Small intestine (tissue), 7 donors: ENCODE measurements around the gene FITM1. TPM values are rescaled to one million over a fixed set of nuclear protein-coding genes. Genes with fewer than 3 reads are reported as not detected.

Source experiments
- DNase-seq, 2 donors: peaks; one replicate each; pipeline versions ENCODE4 v3.0.0 to v3.0.0-alpha.2; 2013
- FAIRE-seq: peaks from 2 replicates; lab custom pipeline; 2012; peaks lifted over from hg19 to GRCh38; lab: Jason Lieb, UNC
- H3K27ac ChIP-seq, 3 donors: one replicate each; pipeline ENCODE4 v1.5.1; 2013; ENCODE audit warnings: low read length in 2 of 3, mild to moderate bottlenecking in 2 of 3, control low read depth in 1 of 3, inconsistent platforms in 1 of 3, low read depth in 1 of 3, moderate library complexity in 1 of 3
- H3K27me3 ChIP-seq, 3 donors: one replicate each; pipeline ENCODE4 v1.6.1; 2013; ENCODE audit warnings: low read length in 3 of 3, inconsistent platforms in 1 of 3; ENCODE audit not compliant: control insufficient read depth in 3 of 3, insufficient read depth in 3 of 3
- H3K36me3 ChIP-seq, 3 donors: one replicate each; pipeline ENCODE4 v1.6.1; 2013; ENCODE audit warnings: low read length in 3 of 3, inconsistent platforms in 1 of 3, low read depth in 1 of 3, mild to moderate bottlenecking in 1 of 3, moderate library complexity in 1 of 3; ENCODE audit not compliant: control insufficient read depth in 3 of 3, insufficient read depth in 2 of 3
- H3K4me1 ChIP-seq, 3 donors: one replicate each; pipeline ENCODE4 v1.6.1; 2013; ENCODE audit warnings: low read length in 2 of 3, inconsistent platforms in 1 of 3, low read depth in 1 of 3, mild to moderate bottlenecking in 1 of 3, moderate library complexity in 1 of 3; ENCODE audit not compliant: control insufficient read depth in 3 of 3, insufficient read depth in 2 of 3
- H3K4me3 ChIP-seq, 3 donors: one replicate each; pipeline ENCODE4 v1.5.1; 2013; ENCODE audit warnings: low read length in 3 of 3, control low read depth in 1 of 3, inconsistent platforms in 1 of 3, low read depth in 1 of 3, mild to moderate bottlenecking in 1 of 3, moderate library complexity in 1 of 3
- H3K9me3 ChIP-seq, 2 donors: one replicate each; pipeline ENCODE4 v1.6.1; 2013; ENCODE audit warnings: low read depth in 1 of 2, low read length in 1 of 2; ENCODE audit not compliant: control insufficient read depth in 2 of 2, insufficient read depth in 1 of 2
- WGBS, 3 donors: extraction: QIAGEN DNeasy Blood & Tissue Kit; methylation state at CpG; one replicate each; pipeline ENCODE4 v1.1.7; 2013; 5-methylcytosine and 5-hydroxymethylcytosine counted together
- polyA plus RNA-seq, 4 donors: library from polyadenylated mRNA; stranded (reverse) in 3 of 4; unstranded in 1 of 4; fragments of 200-250 nt in 3 of 4; fragments of 120-200 nt in 1 of 4; gene quantifications; one replicate each; pipeline versions ENCODE4 v1.2.1 to v1.2.3, GENCODE V29; 2013
- donor health status: healthy with polysubstance abuse.
- donor health status: control.
- donor health status: control.
- donor health status: Bipolar disorder and iron deficiency.
- donor health status: healthy.

Gene FITM1
- polyA plus RNA-seq, 4 donors = 2.4 to 5.8 (median 4.1) TPM

DNA sequence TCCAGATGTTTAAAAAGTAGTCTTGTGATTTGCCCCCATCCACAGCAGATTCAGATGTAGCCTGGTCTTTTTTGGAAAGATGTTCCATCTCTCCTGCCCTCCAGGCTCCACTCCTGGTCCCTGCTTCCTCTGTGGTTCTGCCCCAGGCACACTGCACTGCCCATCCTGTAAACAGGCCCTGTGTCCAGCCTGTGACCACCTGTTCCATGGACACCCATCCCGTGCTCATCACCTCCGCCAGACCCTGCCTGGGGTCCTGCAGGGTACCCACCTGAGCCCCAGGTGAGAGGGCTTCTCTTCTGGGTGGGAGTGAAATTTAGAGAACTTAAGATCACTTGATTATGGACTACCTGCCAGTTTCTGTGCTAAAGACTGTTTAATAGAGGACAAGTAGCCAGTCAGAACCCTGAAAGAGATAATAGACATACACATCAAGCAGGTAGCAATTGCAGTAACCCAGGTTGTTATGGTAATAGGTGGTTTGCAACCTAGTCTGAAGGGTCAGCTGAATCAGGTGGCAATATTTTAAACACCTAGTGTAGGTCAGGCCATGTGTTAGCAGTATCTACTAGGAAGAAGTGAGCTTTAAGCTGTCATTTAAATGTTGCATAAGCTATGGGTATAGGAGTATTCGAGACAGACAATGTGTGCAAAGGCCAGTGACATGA, 19.0 kb downstream of the FITM1 start:
- 89 to 97% (median 93%) methylated on average over 3 of the region's 3 CpGs for WGBS, 3 donors
- H3K27ac ChIP-seq = no peak overlapping the region
- H3K27me3 ChIP-seq = no peaks in the 10 kb centered on the region
- no peak overlapping the region for H3K4me3 ChIP-seq
- DNase-seq (no peak), FAIRE-seq (no peak)
- peaks cover 6 to 22% (median 8%) of the 10 kb centered on the region in 3 donors for H3K4me1 ChIP-seq
- no peaks in the 10 kb centered on the region for H3K9me3 ChIP-seq
- peaks cover 3 to 52% (median 10%) of the 10 kb centered on the region in 3 donors for H3K36me3 ChIP-seq

DNA sequence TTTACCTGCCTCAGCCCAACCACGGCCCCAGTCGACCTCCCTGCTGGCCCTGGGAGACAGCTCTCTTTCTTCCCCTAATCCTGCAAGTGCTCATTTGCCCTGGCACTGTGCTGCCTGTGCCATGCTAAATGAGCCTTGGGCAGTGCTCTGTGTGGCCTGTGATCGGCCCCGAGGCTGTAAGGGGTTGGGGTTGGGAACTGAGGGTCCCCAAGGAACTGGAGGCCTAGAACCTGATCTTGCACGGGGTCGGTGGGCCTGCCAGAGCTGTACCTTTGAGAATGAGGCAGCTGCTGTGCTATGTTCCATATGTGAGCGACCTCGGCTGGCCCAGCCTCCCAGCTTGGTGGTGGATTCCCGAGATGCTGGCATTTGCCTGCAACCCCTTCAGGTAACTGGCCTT, 19.6 kb downstream of the FITM1 start:
- no peak for FAIRE-seq

DNA sequence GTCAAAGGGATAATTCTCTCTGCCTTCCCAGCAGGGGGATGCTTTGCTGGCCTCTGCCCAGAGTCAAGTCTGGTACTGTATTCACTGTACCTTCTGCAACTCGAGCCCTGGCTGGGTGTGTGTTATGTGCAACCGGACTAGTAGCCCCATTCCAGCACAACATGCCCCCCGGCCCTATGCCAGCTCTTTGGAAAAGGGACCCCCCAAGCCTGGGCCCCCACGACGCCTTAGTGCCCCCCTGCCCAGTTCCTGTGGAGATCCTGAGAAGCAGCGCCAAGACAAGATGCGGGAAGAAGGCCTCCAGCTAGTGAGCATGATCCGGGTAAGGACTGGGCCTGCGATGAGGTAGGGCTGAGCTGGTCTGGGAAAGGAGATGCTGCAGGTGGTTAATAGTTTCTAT, 20.1 kb downstream of the FITM1 start:
- no peak overlapping the region for H3K27ac ChIP-seq
- H3K4me3 ChIP-seq = no peak overlapping the region
- H3K36me3 ChIP-seq = peaks cover 13 to 62% (median 14%) of the 10 kb centered on the region in 3 donors
- no peaks in the 10 kb centered on the region for H3K27me3 ChIP-seq
- H3K4me1 ChIP-seq = peaks cover 2 to 11% (median 5%) of the 10 kb centered on the region in 3 donors
- H3K9me3 ChIP-seq = no peaks in the 10 kb centered on the region
- 89 to 95% (median 92%) methylated on average over 9 of the region's 9 CpGs for WGBS, 3 donors
- FAIRE-seq (no peak), DNase-seq (no peak)

More for the DNA sequence above, 19.6 kb downstream of the FITM1 start:
- Histone ChIP-seq H3K36me3 (peaks cover 8 to 57% (median 10%) of the 10 kb centered on the region in 3 donors), H3K9me3 (no peaks in the 10 kb centered on the region), H3K4me1 (peaks cover 4 to 16% (median 8%) of the 10 kb centered on the region in 3 donors), H3K4me3 (no peak overlapping the region), H3K27ac (no peak overlapping the region), H3K27me3 (no peaks in the 10 kb centered on the region)
- 93 to 97% (median 95%) methylated on average over 9 of the region's 9 CpGs for WGBS, 3 donors
- DNase-seq = no peak

DNA sequence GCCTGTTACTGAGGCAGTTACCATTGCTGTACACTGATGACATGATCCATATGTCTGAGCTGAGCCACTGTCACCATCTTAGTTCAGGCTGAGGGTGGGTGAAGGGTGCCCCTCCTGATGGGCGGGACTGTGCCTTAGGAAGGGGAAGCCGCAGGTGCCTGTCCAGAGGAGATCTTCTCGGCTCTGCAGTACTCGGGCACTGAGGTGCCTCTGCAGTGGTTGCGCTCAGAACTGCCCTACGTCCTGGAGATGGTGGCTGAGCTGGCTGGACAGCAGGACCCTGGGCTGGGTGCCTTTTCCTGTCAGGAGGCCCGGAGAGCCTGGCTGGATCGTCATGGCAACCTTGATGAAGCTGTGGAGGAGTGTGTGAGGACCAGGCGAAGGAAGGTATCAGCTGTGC, 20.5 kb downstream of the FITM1 start:
- WGBS, 3 donors = 91 to 95% (median 94%) methylated on average over 9 of the region's 9 CpGs
- H3K36me3 ChIP-seq = peaks cover 14 to 64% (median 15%) of the 10 kb centered on the region in 3 donors

DNA sequence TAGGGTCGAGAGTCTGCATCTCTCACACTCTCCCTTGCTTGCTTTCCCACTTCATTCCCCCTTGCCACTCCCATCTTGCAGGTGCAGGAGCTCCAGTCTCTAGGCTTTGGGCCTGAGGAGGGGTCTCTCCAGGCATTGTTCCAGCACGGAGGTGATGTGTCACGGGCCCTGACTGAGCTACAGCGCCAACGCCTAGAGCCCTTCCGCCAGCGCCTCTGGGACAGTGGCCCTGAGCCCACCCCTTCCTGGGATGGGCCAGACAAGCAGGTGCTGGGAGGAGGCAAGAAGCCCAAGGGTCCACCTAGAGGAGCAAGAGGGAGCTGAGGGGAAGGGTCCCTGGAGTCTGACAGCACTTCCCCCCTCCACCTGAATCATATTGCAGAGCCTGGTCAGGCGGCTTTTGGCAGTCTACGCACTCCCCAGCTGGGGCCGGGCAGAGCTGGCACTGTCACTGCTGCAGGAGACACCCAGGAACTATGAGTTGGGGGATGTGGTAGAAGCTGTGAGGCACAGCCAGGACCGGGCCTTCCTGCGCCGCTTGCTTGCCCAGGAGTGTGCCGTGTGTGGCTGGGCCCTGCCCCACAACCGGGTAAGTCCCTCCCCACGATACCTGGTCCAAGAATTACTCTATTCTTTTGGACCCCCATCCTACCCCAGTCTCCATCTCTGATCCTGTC, 21.1 kb downstream of the FITM1 start:
- no peak overlapping the region for H3K4me3 ChIP-seq
- no peak for FAIRE-seq
- H3K9me3 ChIP-seq = no peaks in the 10 kb centered on the region
- H3K27me3 ChIP-seq = no peaks in the 10 kb centered on the region
- H3K4me1 ChIP-seq = peaks cover 2 to 8% (median 2%) of the 10 kb centered on the region in 3 donors
- no peak for DNase-seq
- 95 to 98% (median 98%) methylated on average over 14 to 16 of the region's 16 CpGs for WGBS, 3 donors
- H3K27ac ChIP-seq = no peak overlapping the region
- peaks cover 15 to 70% (median 17%) of the 10 kb centered on the region in 3 donors for H3K36me3 ChIP-seq

More for the DNA sequence above, 20.5 kb downstream of the FITM1 start:
- H3K27me3 ChIP-seq = no peaks in the 10 kb centered on the region
- FAIRE-seq = no peak
- H3K4me1 ChIP-seq = peaks cover 2 to 8% (median 2%) of the 10 kb centered on the region in 3 donors
- H3K9me3 ChIP-seq = no peaks in the 10 kb centered on the region
- DNase-seq = no peak
- H3K27ac ChIP-seq = no peak overlapping the region
- H3K4me3 ChIP-seq = no peak overlapping the region

DNA sequence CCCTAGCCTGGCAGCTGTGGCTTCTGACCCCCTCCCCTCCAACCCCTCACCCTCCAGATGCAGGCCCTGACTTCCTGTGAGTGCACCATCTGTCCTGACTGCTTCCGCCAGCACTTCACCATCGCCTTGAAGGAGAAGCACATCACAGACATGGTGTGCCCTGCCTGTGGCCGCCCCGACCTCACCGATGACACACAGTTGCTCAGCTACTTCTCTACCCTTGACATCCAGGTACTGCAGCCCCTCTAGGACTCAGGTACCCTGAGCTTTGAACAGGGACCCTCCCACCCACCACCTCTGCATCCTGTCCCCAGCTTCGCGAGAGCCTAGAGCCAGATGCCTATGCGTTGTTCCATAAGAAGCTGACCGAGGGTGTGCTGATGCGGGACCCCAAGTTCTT, 24.6 kb downstream of the FITM1 start:
- DNase-seq (no peak), FAIRE-seq (no peak)
- H3K4me3 ChIP-seq = no peak overlapping the region
- peaks cover 25 to 81% (median 27%) of the 10 kb centered on the region in 3 donors for H3K36me3 ChIP-seq
- 95 to 97% (median 96%) methylated on average over 10 of the region's 10 CpGs for WGBS, 3 donors
- peaks cover 0 to 1% (median 0%) of the 10 kb centered on the region in 3 donors for H3K4me1 ChIP-seq
- H3K27ac ChIP-seq = no peak overlapping the region
- no peaks in the 10 kb centered on the region for H3K9me3 ChIP-seq
- H3K27me3 ChIP-seq = no peaks in the 10 kb centered on the region

DNA sequence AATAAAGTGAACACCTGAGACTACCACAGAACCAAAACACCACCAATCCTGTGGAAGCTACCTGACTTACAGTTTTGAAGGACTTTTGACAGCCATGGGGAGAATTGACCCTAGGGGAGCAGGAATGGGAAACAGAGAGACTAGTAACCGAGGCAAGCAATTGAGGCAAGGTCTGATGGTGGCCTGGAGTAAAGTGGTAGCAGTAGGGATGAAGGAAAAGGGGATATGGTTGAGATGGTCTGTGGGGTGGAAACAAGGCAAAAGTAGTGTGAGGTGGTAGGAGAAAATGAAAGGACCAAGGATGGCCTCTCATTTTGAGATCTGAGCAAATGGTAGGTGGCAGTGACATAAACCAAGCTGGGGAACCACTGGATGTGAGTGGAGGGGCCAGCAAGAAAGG, 26.4 kb downstream of the FITM1 start:
- DNase-seq (no peak), FAIRE-seq (no peak)
- Histone ChIP-seq H3K4me1 (peaks cover 0 to 12% (median 0%) of the 10 kb centered on the region in 3 donors), H3K9me3 (no peaks in the 10 kb centered on the region), H3K27ac (no peak overlapping the region), H3K4me3 (no peak overlapping the region), H3K27me3 (no peaks in the 10 kb centered on the region), H3K36me3 (peaks cover 17 to 72% (median 27%) of the 10 kb centered on the region in 3 donors)
- 89 to 93% (median 92%) methylated on average over 1 of the region's 1 CpG for WGBS, 3 donors

DNA sequence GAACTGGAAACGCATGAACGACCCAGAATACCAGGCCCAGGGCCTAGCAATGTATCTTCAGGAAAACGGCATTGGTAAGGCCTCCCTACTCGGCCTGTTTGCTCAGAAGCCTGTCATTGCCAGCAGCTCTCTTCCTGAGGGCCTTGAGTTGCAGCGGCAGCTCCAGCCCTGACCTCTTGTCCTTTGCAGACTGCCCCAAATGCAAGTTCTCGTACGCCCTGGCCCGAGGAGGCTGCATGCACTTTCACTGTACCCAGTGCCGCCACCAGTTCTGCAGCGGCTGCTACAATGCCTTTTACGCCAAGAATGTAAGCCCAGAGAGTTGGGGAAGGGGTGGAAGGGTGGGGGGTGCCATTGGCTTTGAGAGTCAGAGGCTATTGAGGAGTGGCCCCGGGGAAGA, 26.9 kb downstream of the FITM1 start:
- H3K27ac ChIP-seq = no peak overlapping the region
- H3K36me3 ChIP-seq = peaks cover 15 to 73% (median 27%) of the 10 kb centered on the region in 3 donors
- peaks cover 0 to 15% (median 0%) of the 10 kb centered on the region in 3 donors for H3K4me1 ChIP-seq
- no peak for FAIRE-seq
- no peaks in the 10 kb centered on the region for H3K9me3 ChIP-seq
- H3K4me3 ChIP-seq = no peak overlapping the region
- H3K27me3 ChIP-seq = no peaks in the 10 kb centered on the region
- 93 to 95% (median 94%) methylated on average over 12 of the region's 12 CpGs for WGBS, 3 donors
- DNase-seq = no peak
